Esophagus muscularis mucosa (tissue), 4 donors: ENCODE results near the gene PDE8A. TPM values are rescaled to one million over a fixed set of nuclear protein-coding genes. Genes with fewer than 3 reads are reported as not detected.
A peak's percentile ranks its signal among the peaks of the same experiment; 100 is the strongest.

Source experiments
- DNase-seq: peaks from one replicate; pipeline ENCODE4 v3.0.0-alpha.2; 2017; ENCODE audit errors: extremely low spot score
- H3K27ac ChIP-seq, 4 donors: fragments of 200-600 bp; sonication (generic); replicated peaks in 1 of 4; 1 replicate in 3 of 4; 2 replicates in 1 of 4; pipeline ENCODE4 v1.5.1; 2016 to 2019; ENCODE audit warnings: mild to moderate bottlenecking in 1 of 4
- H3K27me3 ChIP-seq, 4 donors: fragments of 200-600 bp; sonication (generic); one replicate each; pipeline versions ENCODE4 v1.5.1 to v1.6.0; 2016 to 2019
- H3K36me3 ChIP-seq, 4 donors: fragments of 200-600 bp; sonication (generic); one replicate each; pipeline ENCODE4 v1.5.1; 2016 to 2019
- H3K4me1 ChIP-seq, 4 donors: fragments of 200-600 bp; sonication (generic); one replicate each; pipeline ENCODE4 v1.5.1; 2016 to 2019
- H3K4me3 ChIP-seq, 4 donors: fragments of 200-600 bp; sonication (generic); 1 replicate in 2 of 4; 2 replicates in 2 of 4; pipeline ENCODE4 v1.5.1; 2016 to 2019; ENCODE audit warnings: mild to moderate bottlenecking in 4 of 4, moderate library complexity in 1 of 4
- H3K9me3 ChIP-seq, 4 donors: fragments of 200-600 bp; sonication (generic); 1 replicate in 3 of 4; 2 replicates in 1 of 4; pipeline ENCODE4 v1.5.1; 2016 to 2019
- CTCF ChIP-seq, 3 experiments: fragments of 200-600 bp in 2 of 3; fragments of 450-650 bp in 1 of 3; sonication (generic) in 2 of 3; IDR thresholded peaks; one replicate each; pipeline ENCODE4 v1.5.1; 2017 to 2019; ENCODE audit warnings: antibody characterized with exemption in 3 of 3, mild to moderate bottlenecking in 2 of 3, moderate library complexity in 1 of 3
- EP300 ChIP-seq: sonication (generic); formaldehyde crosslinking; IDR thresholded peaks from one replicate; pipeline ENCODE4 v1.6.1; 2017; ENCODE audit warnings: antibody characterized with exemption
- POLR2A ChIP-seq: fragments of 450-650 bp; IDR thresholded peaks from one replicate; pipeline ENCODE4 v1.6.1; 2017; ENCODE audit warnings: antibody characterized with exemption, moderate library complexity, mild to moderate bottlenecking, low read depth
- POLR2AphosphoS5 ChIP-seq, 2 donors: sonication (generic); formaldehyde crosslinking; IDR thresholded peaks; one replicate each; pipeline ENCODE4 v1.6.1; 2017; ENCODE audit warnings: antibody characterized with exemption in 2 of 2
- WGBS: methylation state at CpG from one replicate; pipeline ENCODE4 v1.1.5; 2018; 5-methylcytosine and 5-hydroxymethylcytosine counted together
- intact Hi-C: fragments of 100-400 bp; cut with DNase I; formaldehyde crosslinking; loops from one replicate; pipeline ENCODE4 v1.15.1; 2023
- total RNA-seq, 4 donors: library from RNA; depleted of rRNA; stranded (reverse); fragments of >200 nt; gene quantifications; one replicate each; pipeline versions ENCODE4 v1.1.0 to v1.2.1, GENCODE V29; 2016

The PDE8A gene
- total RNA-seq, 4 donors from 2014 or later: 31.6 to 36.1 (median 32.5) TPM

GRCh38 chr15:85006655-85007054 lies 25.0 kb downstream of the PDE8A start:
- no peaks in the 10 kb centered on the region for H3K9me3 ChIP-seq
- peaks cover 66 to 83% (median 69%) of the 10 kb centered on the region in 4 donors for H3K4me1 ChIP-seq
- no peaks in the 10 kb centered on the region for H3K27me3 ChIP-seq
- H3K36me3 ChIP-seq: no peaks in the 10 kb centered on the region
- no peak overlapping the region for H3K4me3 ChIP-seq
- intact Hi-C loops: no loop called here
- 97% methylated on average over 3 of the region's 3 CpGs for whole genome bisulfite sequencing
- no peak for TF ChIP-seq POLR2A
- no peak for TF ChIP-seq CTCF (IDR thresholded peaks at IDR 0.05)
- TF ChIP-seq POLR2AphosphoS5 (IDR thresholded peaks at IDR 0.05): no peak
- TF ChIP-seq EP300: no peak
- no peak for DNase-seq
- no peak overlapping the region for H3K27ac ChIP-seq

GRCh38 chr15:85007137-85007536 lies 25.5 kb downstream of the PDE8A start:
- H3K4me1 ChIP-seq: peaks cover 65 to 81% (median 69%) of the 10 kb centered on the region in 4 donors
- WGBS: 87% methylated on average over 5 of the region's 5 CpGs
- intact Hi-C loops: no loop called here

GRCh38 chr15:85007741-85008397 lies 26.2 kb downstream of the PDE8A start:
- 72% methylated on average over 4 of the region's 4 CpGs for WGBS
- Histone ChIP-seq H3K36me3 (no peaks in the 10 kb centered on the region), H3K9me3 (no peaks in the 10 kb centered on the region), H3K27me3 (no peaks in the 10 kb centered on the region), H3K27ac (peak overlapping the region in 2 of 4 donors; percentile 75 to 78), H3K4me3 (no peak overlapping the region), H3K4me1 (peaks cover 60 to 76% (median 69%) of the 10 kb centered on the region in 4 donors)
- DNase-seq: no peak
- intact Hi-C loops: no loop called here
- TF ChIP-seq EP300 (no peak), POLR2AphosphoS5 (IDR thresholded peaks at IDR 0.05) (no peak), POLR2A (no peak), CTCF (IDR thresholded peaks at IDR 0.05) (no peak)

More at GRCh38 chr15:85007137-85007536, 25.5 kb downstream of the PDE8A start:
- Histone ChIP-seq H3K36me3 (no peaks in the 10 kb centered on the region), H3K9me3 (no peaks in the 10 kb centered on the region), H3K27me3 (no peaks in the 10 kb centered on the region), H3K4me3 (no peak overlapping the region), H3K27ac (no peak overlapping the region)
- no peak for TF ChIP-seq POLR2AphosphoS5 (IDR thresholded peaks at IDR 0.05)
- TF ChIP-seq EP300: no peak
- no peak for TF ChIP-seq CTCF (IDR thresholded peaks at IDR 0.05)
- TF ChIP-seq POLR2A: no peak
- no peak for DNase-seq

- peaks cover 60 to 76% (median 69%) of the 10 kb centered on the region in 4 donors for H3K4me1 ChIP-seq
- intact Hi-C loops: no loop called here
- no peaks in the 10 kb centered on the region for H3K27me3 ChIP-seq
- no peaks in the 10 kb centered on the region for H3K36me3 ChIP-seq
- H3K4me3 ChIP-seq: no peak overlapping the region
- 88% methylated on average over 5 of the region's 5 CpGs for WGBS
- no peaks in the 10 kb centered on the region for H3K9me3 ChIP-seq
- no peak for TF ChIP-seq POLR2AphosphoS5 (IDR thresholded peaks at IDR 0.05)
- no peak for TF ChIP-seq CTCF (IDR thresholded peaks at IDR 0.05)
- TF ChIP-seq EP300: no peak
- no peak for TF ChIP-seq POLR2A
- DNase-seq: no peak
- H3K27ac ChIP-seq: peak overlapping the region; percentile 48 to 78 (median 76)
Observed at GRCh38 chr15:85008474-85009260, 27.0 kb downstream of the PDE8A start.
